Hematopoietic multipotent progenitor cell treated with erythropoietin and hydrocortisone succinate and interleukin-3 and kit ligand, for 15 days (in vitro differentiated cells): ENCODE measurements around the gene RNASEH2A.
"Not testable (repeated sequence)": the region's sequence is repeated elsewhere in the genome, so short reads cannot be mapped to it uniquely, and the experiment has no call there.

Experiments used
- DNase-seq: peaks from one replicate; pipeline ENCODE4 v3.0.0-alpha.2; 2015; ENCODE audit warnings: low spot score

RNASEH2A gene

GRCh38 chr19:12833738-12834565, 27.6 kb downstream of the RNASEH2A start:
- DNase-seq, result peak; percentile 38

DNA sequence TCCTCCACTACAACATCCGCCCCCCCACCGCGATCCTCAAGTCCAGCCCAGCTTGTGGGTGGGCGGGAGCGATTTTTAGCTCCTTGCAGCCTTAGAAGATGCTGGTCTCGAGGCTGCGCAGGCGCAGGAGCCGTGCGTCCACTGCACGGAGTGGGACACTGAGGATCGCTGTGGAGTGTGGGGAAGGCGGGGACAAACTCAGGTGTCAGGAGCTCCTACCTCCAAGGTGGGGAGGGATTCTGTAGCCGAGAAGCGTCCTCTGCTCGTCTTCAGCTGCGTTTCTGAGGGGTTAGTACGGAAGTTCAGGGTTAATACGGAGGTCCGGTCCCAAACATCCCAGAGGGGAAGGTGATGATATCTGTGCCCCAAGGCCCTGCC, 28.2 kb downstream of the RNASEH2A start, which contains the start of gene RTBDN:
RTBDN (minus strand) TSS at position 14 of the 378 bp plus-strand sequence. CDS start 4,600 bp downstream, outside the sequence.
- DNase-seq, result no peak

DNA sequence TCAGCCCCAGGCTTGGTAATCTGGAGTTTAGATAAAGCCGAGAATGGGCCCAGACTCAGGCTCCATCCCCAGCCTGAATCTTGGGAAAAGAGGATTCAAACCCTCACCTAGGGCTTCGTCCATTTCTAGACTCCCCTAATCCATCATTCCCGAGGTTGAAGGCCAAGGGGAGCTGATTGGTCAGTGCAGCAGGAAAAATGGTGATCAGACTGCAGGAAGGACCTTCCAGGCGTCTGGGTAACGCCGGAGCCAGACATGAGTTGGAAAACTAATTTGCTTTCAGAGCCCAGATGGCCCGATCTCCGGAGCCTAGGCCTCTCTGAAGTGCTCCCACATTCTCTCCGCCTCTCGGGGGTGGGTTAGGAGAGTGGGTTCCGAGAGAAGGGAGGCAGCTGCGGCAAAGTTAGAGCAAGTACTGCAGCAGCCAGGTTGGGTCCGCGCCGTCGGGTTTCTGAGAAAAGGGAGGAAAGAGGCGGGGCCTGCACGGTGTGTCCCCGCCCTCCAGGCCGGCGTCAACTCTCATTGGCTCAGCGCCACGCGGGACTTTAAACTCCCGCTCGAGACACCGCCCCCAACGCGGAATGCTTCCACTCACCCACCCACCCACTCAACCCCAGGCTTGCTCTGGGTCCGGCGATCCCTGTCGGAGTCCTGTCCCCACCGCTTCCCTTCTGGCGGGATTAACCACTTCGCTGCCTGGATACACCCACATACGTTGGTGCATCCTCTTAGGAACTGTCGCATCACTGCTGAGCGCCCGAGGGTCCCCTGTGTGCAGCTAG, 28.8 kb downstream of the RNASEH2A start:
- DNase-seq, result peak; percentile 65

GRCh38 chr19:12836529-12836863, 30.1 kb downstream of the RNASEH2A start:
- no peak for DNase-seq

DNA sequence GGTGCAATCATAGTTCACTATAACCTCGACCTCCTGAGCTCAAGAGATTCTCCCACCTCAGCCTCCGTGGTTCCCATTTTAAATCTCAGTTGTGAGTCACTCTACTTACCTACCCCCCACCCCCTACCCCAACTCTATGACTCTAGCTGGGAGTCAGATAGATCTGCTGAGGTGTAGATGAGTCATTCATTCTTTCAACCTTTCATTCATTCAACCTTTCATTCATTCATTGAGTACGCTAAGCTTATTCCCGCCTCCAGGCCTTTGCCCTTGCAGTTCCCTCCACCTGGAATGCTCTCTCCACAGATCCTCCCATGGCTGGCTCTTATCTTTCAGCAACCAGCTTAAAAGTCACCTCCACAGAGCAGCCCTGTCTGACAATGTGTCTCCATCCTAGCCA, 30.8 kb downstream of the RNASEH2A start:
- DNase-seq, result no peak

DNA sequence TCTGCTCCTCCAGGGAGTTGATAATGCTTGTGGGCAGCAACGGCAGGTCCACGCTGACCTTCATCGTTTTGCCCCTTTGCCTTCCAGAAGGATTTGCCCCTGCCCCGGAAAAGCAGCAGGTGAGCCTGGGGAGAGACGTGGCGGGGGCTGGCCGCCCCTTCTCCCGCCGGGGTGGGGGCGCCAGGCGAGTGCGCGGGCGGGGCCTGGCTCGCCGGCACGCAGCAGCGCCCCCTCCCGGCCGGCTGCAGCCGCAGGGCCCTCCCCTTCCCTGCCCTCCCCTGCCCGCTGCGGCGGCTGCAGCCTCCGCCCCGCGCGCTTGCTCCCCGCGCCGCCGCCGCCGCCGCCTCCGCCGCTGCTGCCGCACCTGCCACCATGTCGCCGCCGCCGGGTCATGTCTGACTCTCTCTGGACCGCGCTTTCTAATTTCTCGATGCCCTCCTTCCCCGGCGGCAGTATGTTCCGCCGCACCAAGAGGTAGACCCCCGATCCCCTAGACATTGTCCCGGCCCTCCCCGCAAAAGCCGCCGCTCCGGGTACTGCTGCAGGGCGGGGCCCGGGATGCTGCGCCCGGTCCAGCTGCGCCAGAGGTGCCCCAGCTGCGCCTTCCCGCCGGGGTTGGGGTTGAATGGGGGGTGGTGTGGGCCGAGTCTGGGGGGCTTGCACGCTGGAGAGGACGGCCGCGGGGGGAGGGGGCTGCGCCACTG, 31.9 kb downstream of the RNASEH2A start, which contains the start of gene MAST1:
MAST1 (plus strand) TSS at position 334 of the 704 bp plus-strand sequence; CDS start at position 392, 58 bp downstream.
- DNase-seq, result peak; percentile 70

- no peak for DNase-seq
Observed at GRCh38 chr19:12838886-12839756, 32.7 kb downstream of the RNASEH2A start.

DNA sequence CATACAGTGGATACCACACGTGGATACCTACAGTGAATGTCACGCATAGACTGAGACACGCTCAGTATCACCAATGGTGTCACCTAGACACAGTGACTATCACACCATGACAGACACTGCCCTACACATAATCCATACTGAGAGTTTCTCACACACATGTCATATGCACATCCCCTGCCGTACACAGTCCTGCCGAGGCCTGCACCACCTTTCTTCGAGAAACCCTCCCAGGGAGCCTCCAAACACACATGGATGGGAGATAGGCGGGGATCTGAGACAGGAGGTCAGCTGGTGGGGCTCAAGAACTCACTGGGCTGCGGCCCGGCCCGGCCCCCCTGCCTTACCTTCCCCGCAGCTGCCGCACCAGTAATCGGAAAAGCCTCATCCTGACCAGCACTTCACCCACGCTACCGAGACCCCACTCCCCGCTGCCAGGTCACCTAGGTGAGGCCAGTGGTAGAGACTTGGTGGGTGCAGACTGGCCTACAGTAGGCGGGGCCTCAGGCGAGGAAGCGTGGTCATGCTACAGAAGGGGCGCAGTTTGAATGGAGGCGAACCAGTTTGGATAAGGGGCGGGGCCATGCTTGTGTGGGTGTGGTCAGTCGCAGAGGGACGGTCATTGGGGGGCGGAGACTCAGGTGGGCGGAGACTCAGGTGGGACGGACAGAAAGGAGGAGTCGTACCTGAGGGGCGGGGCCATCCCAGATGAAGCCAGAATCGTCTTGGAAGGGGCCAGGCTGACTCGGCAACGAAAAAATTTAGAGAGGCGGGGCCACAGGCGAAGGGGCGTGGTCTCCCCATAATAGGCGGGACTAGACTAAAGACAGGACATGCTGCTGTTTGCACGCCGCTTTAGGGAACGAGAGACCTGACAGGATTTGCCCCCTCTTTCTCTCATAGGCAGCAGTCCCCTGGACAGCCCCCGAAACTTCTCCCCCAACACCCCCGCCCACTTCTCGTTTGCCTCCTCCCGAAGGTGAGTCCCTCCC, 34.0 kb downstream of the RNASEH2A start:
- DNase-seq, result peak; percentile 88

- peak; percentile 52 for DNase-seq
Observed at GRCh38 chr19:12841094-12841493, 34.7 kb downstream of the RNASEH2A start.

DNA sequence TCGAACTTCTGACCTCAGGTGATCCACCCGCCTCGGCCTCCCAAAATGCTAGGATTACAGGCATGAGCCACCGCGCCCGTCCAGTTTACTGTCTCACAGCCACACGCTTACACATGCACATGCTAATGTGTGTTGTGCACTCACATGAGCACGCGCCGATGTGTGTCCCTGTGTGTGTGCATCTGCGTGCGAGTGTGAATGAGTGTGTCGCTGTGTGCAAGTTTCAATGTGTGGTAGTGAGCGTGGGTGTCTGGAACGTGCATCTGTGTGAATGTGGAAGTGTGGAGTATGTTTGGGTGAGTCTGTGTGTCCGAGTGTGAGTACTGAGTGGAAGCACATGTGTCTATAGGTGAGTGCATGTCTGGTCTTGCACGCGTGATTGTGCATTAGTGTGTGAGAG, 36.1 kb downstream of the RNASEH2A start:
- no peak for DNase-seq

DNA sequence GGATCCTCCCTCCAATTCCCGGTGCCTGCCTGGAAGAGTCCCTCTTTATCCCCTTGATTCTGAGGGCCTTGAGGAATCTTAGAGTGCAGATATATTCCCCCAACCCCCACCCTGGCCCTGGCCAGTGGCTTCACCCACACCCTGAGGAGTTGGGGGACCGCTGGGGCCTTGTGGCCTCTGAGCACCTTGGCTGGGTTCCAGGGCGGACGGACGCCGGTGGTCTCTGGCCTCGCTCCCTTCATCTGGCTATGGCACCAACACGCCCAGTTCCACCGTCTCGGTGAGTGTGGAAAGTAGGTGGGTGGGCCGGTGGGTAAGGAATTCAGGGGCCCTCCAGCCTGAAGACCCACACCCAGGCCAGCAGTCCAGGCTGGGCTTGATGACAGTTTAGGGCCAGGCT, 36.9 kb downstream of the RNASEH2A start:
- DNase-seq, result no peak

DNA sequence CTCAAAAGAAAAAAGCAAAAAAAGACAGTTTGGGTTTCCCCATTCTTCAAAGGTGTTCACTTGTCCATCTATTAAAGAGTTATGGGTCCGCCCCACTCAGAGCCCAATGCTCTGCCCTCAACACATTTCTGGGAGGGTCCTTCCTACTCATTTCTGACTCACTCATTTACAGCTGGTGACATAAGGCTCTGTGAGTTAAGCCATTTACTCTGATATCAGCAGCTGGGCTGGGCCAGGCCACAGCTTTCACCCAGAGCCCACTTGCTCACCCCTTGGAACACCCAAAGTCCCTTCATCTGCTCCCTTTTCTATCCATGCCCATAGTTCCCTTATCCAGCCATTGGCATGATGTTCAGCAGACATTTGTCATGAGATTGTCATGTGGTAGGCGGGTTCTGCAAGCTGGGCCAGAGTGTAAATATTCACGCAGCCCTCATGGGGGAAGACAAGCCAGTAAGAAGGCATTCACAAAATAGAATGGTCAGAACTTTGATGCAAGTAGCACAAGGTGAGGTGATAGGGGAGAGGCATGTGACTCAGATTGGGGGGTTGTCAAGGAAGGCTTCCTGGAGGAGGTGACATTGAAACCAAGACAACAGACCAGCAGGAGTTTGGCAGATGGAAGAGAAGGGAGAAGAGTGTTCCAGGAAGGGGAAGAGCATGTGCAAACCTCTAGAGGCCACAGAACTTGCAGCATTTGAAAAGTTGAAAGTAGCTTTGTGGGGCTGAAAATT, 37.8 kb downstream of the RNASEH2A start:
- DNase-seq, result no peak

DNA sequence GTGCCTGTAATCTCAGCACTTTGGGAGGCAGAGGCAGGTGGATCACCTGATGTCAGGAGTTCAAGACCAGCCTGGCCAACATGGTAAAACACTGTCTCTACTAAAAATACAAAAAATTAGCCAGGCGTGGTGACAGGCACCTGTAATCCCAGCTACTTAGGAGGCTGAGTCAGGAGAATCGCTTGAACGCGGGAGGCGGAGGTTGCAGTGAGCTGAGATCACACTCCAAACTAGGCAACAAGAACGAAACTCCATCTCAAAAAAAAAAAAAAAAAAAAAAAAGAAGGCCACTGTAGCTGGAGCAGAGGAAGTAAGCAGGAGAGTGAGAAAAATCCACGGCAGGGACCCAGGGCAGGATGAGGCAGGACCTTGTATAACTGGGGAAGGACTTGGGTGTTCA, 40.2 kb downstream of the RNASEH2A start:
- not testable (repeated sequence) for DNase-seq

DNA sequence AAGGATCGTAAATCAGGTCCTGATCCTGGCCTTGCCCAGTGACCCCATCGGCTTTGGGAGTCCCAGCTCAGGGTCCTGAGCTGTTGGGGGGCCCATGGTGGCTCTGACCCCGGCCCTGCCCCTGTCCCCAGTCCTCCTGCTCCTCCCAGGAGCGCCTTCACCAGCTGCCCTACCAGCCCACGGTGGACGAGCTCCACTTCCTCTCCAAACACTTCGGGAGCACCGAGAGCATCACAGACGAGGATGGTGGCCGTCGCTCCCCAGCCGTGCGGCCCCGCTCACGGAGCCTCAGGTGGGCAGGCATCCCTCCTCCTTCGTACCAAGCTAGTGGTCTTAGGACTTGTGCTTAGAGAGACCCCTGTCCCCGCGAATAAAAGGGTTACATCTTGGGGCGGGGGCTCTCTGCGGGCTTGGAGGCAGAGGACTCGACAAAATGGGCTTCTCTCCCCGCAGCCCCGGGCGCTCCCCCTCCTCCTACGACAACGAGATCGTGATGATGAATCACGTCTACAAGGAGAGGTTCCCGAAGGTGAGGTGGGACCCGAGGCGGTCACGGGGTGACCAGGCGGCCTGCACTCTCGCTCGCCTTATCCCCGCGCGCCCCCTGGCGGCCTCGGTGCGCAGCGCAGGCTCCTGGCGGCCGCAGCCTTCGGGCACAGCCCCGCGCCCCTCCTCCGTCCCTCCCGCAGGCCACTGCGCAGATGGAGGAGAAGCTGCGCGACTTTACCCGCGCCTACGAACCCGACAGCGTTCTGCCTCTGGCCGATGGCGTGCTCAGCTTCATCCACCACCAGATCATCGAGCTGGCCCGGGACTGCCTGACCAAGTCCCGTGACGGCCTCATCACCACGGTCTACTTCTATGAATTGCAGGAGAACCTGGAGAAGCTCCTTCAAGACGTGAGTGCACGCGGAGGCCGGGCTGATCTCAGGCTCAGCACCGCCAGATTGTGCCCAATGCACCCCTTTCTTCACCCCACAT, 41.1 kb downstream of the RNASEH2A start:
- DNase-seq, result peak; percentile 80

DNA sequence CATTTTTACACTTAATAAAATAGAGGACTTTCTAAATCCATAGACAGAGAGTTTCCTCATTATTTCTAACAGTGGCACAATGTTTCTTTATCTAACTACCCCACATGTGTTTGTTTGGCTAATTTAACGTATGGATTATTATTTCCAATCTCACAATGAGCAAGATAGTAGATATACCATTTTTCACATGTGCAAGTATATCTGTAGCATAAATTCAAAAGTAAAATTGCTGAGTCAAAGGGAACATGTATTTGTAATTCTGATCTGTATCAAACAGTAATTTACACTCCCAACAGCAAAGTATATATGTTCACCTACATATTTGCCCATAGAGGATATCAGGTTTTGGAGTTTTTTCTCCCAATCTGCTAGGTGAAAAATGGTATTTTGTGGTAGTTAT, 50.3 kb downstream of the RNASEH2A start:
- DNase-seq, result no peak

DNA sequence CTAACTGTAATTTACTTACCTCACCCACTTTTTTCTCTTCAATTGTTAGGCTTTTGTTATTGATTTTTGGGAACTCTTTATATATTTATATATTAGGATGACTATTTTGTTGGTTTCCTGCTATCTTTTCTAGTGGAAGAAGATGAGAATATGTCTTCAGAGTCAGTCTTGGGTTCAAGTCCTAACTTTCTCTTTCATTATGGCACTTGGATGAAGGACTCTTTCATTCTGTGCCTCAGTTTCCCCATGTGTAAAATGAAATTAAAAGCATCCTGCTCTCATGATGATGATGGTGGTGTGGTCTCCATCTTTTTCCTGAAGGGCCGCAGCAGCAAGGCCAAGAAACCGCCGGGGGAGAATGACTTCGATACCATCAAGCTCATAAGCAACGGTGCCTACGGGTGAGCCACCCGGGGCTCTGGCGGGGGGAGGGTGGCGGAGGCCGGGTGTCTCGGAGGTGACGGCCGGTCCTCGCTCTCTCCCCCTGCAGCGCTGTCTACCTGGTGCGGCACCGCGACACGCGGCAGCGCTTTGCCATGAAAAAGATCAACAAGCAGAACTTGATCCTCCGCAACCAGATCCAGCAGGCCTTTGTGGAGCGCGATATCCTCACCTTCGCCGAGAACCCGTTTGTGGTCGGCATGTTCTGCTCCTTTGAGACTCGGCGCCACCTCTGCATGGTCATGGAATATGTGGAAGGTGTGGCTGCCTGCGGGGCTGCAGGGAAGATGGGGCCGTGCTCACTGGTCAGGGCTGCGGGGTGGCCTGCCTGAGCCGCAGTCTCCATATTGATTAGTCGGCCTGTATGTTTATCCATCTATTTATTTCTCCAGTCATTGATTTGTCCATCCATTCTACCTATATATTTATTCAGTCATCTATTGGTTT, 51.9 kb downstream of the RNASEH2A start:
- no peak for DNase-seq

DNA sequence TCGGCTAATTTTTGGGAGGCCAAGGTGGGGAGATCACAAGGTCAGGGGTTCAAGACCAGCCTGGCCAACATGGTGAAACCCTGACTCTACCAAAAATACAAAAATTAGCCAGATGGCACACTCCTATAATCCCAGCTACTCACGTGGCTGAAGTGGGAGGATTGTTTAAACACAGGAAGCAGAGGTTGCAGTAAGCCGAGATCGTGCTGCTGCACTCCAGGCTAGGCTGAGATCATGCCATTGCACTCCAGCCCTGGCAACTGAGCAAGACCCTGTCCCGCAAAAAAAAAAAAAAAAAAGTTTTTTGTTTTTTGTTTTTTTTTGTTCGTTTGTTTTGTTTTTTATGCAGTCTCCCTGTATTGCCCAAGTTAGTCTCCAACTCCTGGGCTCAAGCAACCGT, 53.2 kb downstream of the RNASEH2A start:
- DNase-seq, result no peak
